Neural crest cell (in vitro differentiated cells): ENCODE measurements around the gene EGFR. TPM values are rescaled to one million over a fixed set of nuclear protein-coding genes. Genes with fewer than 3 reads are reported as not detected.
"Not testable (repeated sequence)": the region's sequence is repeated elsewhere in the genome, so short reads cannot be mapped to it uniquely, and the experiment has no call there.

Source experiments
- DNase-seq: peaks from one replicate; pipeline ENCODE4 v3.0.0; 2021; ENCODE audit warnings: low read depth, mixed read lengths, low spot score
- H3K27ac Mint-ChIP-seq: one replicate; pipeline ENCODE4 v1.8.0; 2021; ENCODE audit warnings: mild to moderate bottlenecking, mixed read lengths; ENCODE audit not compliant: unreplicated experiment
- H3K27me3 Mint-ChIP-seq: 2 replicates; pipeline ENCODE4 v1.8.0; 2021; ENCODE audit warnings: low read depth, mild to moderate bottlenecking, mixed read lengths
- H3K36me3 Mint-ChIP-seq: 2 replicates; pipeline ENCODE4 v1.8.0; 2021; ENCODE audit warnings: low read depth, mild to moderate bottlenecking, mixed read lengths
- H3K4me1 Mint-ChIP-seq: 2 replicates; pipeline ENCODE4 v1.8.0; 2021; ENCODE audit warnings: mixed read lengths
- H3K4me3 Mint-ChIP-seq: one replicate; pipeline ENCODE4 v1.8.0; 2021; ENCODE audit warnings: mild to moderate bottlenecking, mixed read lengths
- H3K9me3 Mint-ChIP-seq: 2 replicates; pipeline ENCODE4 v1.8.0; 2021; ENCODE audit warnings: mixed read lengths
- CTCF ChIP-seq: fragments of 200-600 bp; sonication (generic); conservative IDR thresholded peaks from 2 replicates; pipeline ENCODE4 v1.5.0; 2021; ENCODE audit warnings: antibody characterized with exemption, mild to moderate bottlenecking
- total RNA-seq: library from RNA; stranded (reverse); gene quantifications from 2 replicates; pipeline ENCODE4 v1.2.1, GENCODE V29; 2021

The EGFR gene
- total RNA-seq, 1 donor from 2014 or later, result 2.3 TPM

- H3K9me3 Mint-ChIP-seq, result no peaks in the 10 kb centered on the region
- no peaks in the 10 kb centered on the region for H3K4me1 Mint-ChIP-seq
- no peak overlapping the region for H3K27ac Mint-ChIP-seq
- H3K4me3 Mint-ChIP-seq, result no peak overlapping the region
- no peak for TF ChIP-seq CTCF
- no peaks in the 10 kb centered on the region for H3K36me3 Mint-ChIP-seq
- no peak for DNase-seq
- H3K27me3 Mint-ChIP-seq, result no peaks in the 10 kb centered on the region
Observed at GRCh38 chr7:55032069-55032699, 13.4 kb downstream of the EGFR start.

- Mint-ChIP-seq H3K36me3 (no peaks in the 10 kb centered on the region), H3K27me3 (no peaks in the 10 kb centered on the region), H3K4me1 (no peaks in the 10 kb centered on the region), H3K4me3 (no peak overlapping the region), H3K27ac (no peak overlapping the region), H3K9me3 (no peaks in the 10 kb centered on the region)
- no peak for TF ChIP-seq CTCF
- DNase-seq, result no peak
Observed at GRCh38 chr7:55033236-55033846, 14.5 kb downstream of the EGFR start.

- no peak for TF ChIP-seq CTCF
- Mint-ChIP-seq H3K36me3 (no peaks in the 10 kb centered on the region), H3K9me3 (no peaks in the 10 kb centered on the region), H3K27me3 (peaks cover 3% of the 10 kb centered on the region), H3K4me1 (no peaks in the 10 kb centered on the region), H3K4me3 (no peak overlapping the region), H3K27ac (no peak overlapping the region)
- no peak for DNase-seq
Observed at GRCh38 chr7:55034776-55035175, 16.0 kb downstream of the EGFR start.

GRCh38 chr7:55035410-55035809, 16.6 kb downstream of the EGFR start:
- H3K4me1 Mint-ChIP-seq, H3K4me3 Mint-ChIP-seq, H3K36me3 Mint-ChIP-seq, H3K27me3 Mint-ChIP-seq, DNase-seq, H3K27ac Mint-ChIP-seq, H3K9me3 Mint-ChIP-seq: not testable (repeated sequence)

DNA sequence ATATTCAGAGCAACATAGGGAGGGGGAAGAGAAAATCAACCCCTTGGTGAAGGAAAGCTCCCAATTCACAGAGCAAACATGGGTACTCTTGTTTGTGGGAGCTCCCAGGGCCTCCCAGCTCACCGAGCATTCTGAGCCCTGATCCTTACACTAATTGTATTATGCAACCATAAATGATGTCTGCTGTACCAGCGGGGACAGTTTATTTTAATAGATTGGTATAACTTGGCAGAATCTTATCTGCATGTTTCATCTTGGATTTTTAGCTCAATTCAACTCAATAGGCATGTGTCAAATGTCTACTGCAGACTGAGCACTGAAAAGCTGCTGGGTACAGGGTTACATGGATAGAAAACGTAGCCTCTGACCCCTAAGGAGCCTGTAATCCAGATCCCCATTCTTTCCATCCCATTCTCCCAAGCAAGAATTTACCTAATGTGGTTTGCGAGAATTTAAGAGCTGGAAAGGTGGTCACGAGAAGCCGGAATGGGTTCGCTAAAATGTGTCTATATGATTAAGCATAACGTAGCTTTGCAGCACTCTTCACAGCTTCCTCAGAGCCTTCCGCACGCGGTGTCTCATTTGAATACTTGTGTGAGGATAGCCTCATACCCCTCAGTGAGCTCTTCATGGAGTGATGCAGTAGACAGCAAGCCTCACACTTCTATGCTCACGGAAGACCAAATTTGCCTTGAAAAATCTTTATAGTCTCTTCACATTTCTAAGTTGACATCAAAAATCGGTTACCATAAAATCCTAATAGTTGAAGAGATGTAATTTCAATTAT, 18.3 kb downstream of the EGFR start:
- TF ChIP-seq CTCF, result no peak
- no peak overlapping the region for H3K27ac Mint-ChIP-seq
- peaks cover 3% of the 10 kb centered on the region for H3K27me3 Mint-ChIP-seq
- H3K36me3 Mint-ChIP-seq, result no peaks in the 10 kb centered on the region
- no peak overlapping the region for H3K4me3 Mint-ChIP-seq
- H3K4me1 Mint-ChIP-seq, result no peaks in the 10 kb centered on the region
- no peak for DNase-seq
- no peaks in the 10 kb centered on the region for H3K9me3 Mint-ChIP-seq
